ENCODE measurements around the gene KCNH1. TPM values are rescaled to one million over a fixed set of nuclear protein-coding genes. Genes with fewer than 3 reads are reported as not detected.

Gene KCNH1
- total and polyA plus RNA-seq, 2 experiments from 2014 or later, result 0.03 to 0.17 TPM

DNA sequence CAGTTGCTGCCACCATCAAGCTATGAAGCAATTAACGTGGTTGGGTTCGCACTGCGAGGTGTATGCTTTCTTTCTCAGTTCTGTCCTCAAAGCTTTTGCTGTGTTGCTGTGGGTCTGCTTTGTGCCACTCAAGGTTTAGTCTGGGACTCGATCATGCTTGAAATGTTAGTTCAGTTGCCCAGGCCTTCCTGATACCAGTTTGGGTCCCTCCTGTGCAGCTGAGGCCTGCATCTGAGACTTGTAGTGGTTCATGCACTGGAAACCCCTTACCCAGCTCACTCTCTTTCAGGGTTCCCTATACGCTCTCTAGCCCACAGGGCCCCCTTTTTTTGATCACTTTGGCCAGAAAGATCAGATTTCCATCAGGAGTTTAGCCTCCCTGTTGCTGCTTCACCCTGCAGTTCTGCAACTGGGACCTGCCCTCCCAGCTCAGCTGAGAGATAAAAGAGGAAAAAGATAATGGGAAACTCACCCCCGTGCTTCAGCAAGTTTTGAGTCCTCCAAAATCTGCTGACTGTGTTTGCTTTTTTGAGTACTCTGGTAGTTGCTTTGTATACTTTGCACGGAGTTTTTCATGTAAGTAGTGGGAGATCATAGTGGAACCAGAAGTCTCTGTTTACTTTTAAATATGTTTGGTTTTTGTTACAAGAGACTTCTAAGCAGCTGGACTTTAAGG lies 488.2 kb downstream of the KCNH1 start:
- H4K20me1 ChIP-seq (ENCODE audit: insufficient read depth, poor library complexity, severe bottlenecking), result no peaks in the 10 kb centered on the region
- H3K4me1 ChIP-seq (ENCODE audit: insufficient read depth), result peaks cover 5% of the 10 kb centered on the region
- no peak overlapping the region for H3K27ac ChIP-seq
- 63% methylated on average over 7 of the region's 7 CpGs for WGBS (ENCODE audit: low lambda C conversion rate, missing lambda C conversion rate)
- H3K4me2 ChIP-seq, result peak overlapping the region; percentile 0
- no peaks in the 10 kb centered on the region for H3K79me2 ChIP-seq
- H3K9me2 ChIP-seq (replicated peaks; ENCODE audit: insufficient read depth), result no peaks in the 10 kb centered on the region
- peaks cover 6% of the 10 kb centered on the region for H3K27me3 ChIP-seq
- H3K4me3 ChIP-seq, result no peak overlapping the region
- H3K36me3 ChIP-seq (replicated peaks; ENCODE audit: insufficient read depth, low read depth), result no peaks in the 10 kb centered on the region
- no peak overlapping the region for H2AFZ ChIP-seq
- H3K9me3 ChIP-seq (ENCODE audit: low read depth), result no peaks in the 10 kb centered on the region
- TF ChIP-seq EZH2 (IDR thresholded peaks at IDR 0.05; ENCODE audit: borderline replicate concordance) (no peak), EZH2phosphoT487 (IDR thresholded peaks at IDR 0.05; ENCODE audit: low read depth, severe bottlenecking, unreplicated experiment) (no peak)
- TF ChIP-seq, protein P1, sequence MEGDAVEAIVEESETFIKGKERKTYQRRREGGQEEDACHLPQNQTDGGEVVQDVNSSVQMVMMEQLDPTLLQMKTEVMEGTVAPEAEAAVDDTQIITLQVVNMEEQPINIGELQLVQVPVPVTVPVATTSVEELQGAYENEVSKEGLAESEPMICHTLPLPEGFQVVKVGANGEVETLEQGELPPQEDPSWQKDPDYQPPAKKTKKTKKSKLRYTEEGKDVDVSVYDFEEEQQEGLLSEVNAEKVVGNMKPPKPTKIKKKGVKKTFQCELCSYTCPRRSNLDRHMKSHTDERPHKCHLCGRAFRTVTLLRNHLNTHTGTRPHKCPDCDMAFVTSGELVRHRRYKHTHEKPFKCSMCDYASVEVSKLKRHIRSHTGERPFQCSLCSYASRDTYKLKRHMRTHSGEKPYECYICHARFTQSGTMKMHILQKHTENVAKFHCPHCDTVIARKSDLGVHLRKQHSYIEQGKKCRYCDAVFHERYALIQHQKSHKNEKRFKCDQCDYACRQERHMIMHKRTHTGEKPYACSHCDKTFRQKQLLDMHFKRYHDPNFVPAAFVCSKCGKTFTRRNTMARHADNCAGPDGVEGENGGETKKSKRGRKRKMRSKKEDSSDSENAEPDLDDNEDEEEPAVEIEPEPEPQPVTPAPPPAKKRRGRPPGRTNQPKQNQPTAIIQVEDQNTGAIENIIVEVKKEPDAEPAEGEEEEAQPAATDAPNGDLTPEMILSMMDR (IDR thresholded peaks at IDR 0.05; ENCODE audit: poor library complexity), result no peak
- no peak for DNase-seq (ENCODE audit: low spot score)

DNA sequence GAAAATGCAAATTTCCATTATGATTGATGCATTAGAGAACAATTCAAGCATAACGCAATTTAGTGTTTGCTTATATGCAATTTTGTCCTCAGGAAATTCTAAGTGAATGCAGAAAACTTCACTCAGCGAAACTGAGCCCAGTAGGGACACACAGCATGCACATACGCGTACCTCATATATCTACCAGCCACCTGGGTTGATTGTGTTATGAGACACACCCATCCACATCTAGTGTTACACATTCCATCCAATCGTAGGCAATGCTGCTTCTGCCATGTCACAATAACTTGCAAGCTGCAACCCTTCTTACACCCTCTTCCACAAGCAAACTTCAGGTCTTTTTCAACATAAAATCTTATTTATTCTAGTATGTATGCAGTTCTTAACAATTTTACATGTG lies 492.4 kb downstream of the KCNH1 start:
- Histone ChIP-seq H4K20me1 (ENCODE audit: insufficient read depth, poor library complexity, severe bottlenecking) (no peaks in the 10 kb centered on the region), H3K4me1 (ENCODE audit: insufficient read depth) (peaks cover 5% of the 10 kb centered on the region), H3K27ac (no peak overlapping the region), H3K79me2 (no peaks in the 10 kb centered on the region), H3K27me3 (peaks cover 6% of the 10 kb centered on the region), H3K9me2 (replicated peaks; ENCODE audit: insufficient read depth) (no peaks in the 10 kb centered on the region), H3K4me3 (no peak overlapping the region), H2AFZ (no peak overlapping the region), H3K9me3 (ENCODE audit: low read depth) (no peaks in the 10 kb centered on the region), H3K36me3 (replicated peaks; ENCODE audit: insufficient read depth, low read depth) (no peaks in the 10 kb centered on the region), H3K4me2 (no peak overlapping the region)
- WGBS (ENCODE audit: low lambda C conversion rate, missing lambda C conversion rate), result 84% methylated on average over 5 of the region's 5 CpGs
- no peak for DNase-seq (ENCODE audit: low spot score)
- TF ChIP-seq, protein P1 (IDR thresholded peaks at IDR 0.05; ENCODE audit: poor library complexity), result no peak
- no peak for TF ChIP-seq EZH2 (IDR thresholded peaks at IDR 0.05; ENCODE audit: borderline replicate concordance)
- no peak for TF ChIP-seq EZH2phosphoT487 (IDR thresholded peaks at IDR 0.05; ENCODE audit: low read depth, severe bottlenecking, unreplicated experiment)

DNA sequence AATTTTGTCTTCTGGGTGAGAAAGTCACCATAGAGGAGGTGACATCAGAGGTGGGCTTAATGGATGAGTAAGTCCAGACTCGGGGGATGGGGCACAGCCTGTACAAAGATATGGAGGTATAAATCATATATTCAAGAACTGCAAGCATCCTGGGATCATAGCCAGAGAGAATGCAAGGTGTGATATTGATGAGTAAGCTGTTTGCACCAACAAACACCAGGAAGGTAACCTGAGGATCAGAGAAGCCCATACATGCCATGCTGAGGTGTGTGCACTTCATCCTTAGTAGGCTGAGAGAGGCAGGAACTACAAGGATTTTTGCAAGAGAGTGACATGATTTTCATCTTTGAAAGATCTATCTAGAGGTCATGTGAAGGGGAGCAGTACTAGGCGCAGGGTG lies 498.8 kb downstream of the KCNH1 start:
- H4K20me1 ChIP-seq (ENCODE audit: insufficient read depth, poor library complexity, severe bottlenecking), result no peaks in the 10 kb centered on the region
- 90% methylated on average over 2 of the region's 2 CpGs for WGBS (ENCODE audit: low lambda C conversion rate, missing lambda C conversion rate)
- H3K4me1 ChIP-seq (ENCODE audit: insufficient read depth), result peaks cover 2% of the 10 kb centered on the region
- no peak overlapping the region for H2AFZ ChIP-seq
- no peaks in the 10 kb centered on the region for H3K79me2 ChIP-seq
- H3K27ac ChIP-seq, result no peak overlapping the region
- DNase-seq (ENCODE audit: low spot score), result no peak
- no peak overlapping the region for H3K4me2 ChIP-seq
- H3K36me3 ChIP-seq (replicated peaks; ENCODE audit: insufficient read depth, low read depth), result no peaks in the 10 kb centered on the region
- H3K27me3 ChIP-seq, result no peaks in the 10 kb centered on the region
- TF ChIP-seq EZH2 (IDR thresholded peaks at IDR 0.05; ENCODE audit: borderline replicate concordance), result no peak
- no peak for TF ChIP-seq EZH2phosphoT487 (IDR thresholded peaks at IDR 0.05; ENCODE audit: low read depth, severe bottlenecking, unreplicated experiment)
- TF ChIP-seq, protein P1 (IDR thresholded peaks at IDR 0.05; ENCODE audit: poor library complexity), result no peak
- H3K9me3 ChIP-seq (ENCODE audit: low read depth), result no peaks in the 10 kb centered on the region
- no peaks in the 10 kb centered on the region for H3K9me2 ChIP-seq (replicated peaks; ENCODE audit: insufficient read depth)
- no peak overlapping the region for H3K4me3 ChIP-seq
